Measurements from ENCODE around the gene HMG20A. TPM values are rescaled to one million over a fixed set of nuclear protein-coding genes. Genes with fewer than 3 reads are reported as not detected.

The HMG20A gene
- total RNA-seq, result 26.4 and 28.0 TPM in 2 replicates

GRCh38 chr15:77420610-77421369 is at the start of gene HMG20A:
Gene HMG20A (plus strand): TSS chr15:77420888. CDS start chr15:77458408, 37,520 bp downstream.

DNA sequence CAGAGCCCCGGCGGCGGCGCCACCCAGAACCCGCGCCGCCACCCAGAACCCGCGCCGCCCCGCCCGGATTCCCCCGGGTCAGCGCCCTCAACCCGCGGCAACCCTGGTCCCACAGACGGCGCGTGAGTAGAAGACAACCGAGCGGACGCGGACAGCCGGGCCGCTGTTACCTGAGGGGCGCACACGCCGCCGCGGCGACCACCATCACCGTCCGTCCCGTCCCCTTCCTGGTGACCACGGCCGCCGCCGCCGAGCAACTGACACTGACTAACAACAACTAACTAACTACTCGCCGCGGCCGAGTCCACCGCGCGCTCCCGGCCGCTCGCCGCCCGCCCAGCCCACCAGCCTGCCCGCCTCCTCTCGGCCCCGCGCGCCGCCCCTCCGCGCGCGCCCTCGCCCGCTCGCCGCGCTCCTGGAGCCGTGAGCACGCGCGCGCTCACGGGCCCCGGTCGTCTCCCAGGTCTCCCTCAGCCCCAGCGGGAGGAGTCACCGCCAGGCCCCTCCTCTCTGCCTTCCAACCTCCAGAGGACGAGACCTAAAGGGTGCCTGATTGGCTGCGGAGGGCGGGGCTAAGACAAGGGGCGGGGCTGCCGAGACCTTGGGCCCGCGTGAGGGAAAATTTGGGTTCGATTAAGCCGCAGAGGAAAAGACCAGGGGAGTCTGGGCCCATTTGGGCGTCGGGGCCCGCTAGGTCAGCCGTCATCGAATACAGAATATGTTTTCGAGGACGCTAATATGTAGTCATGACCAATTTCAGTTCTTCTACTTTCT is 665 bp upstream of the HMG20A start, which contains the start of gene PEAK1:
TSS of gene PEAK1 (minus strand) at position 269 of the 774 bp plus-strand sequence. CDS start 238,178 bp downstream, outside the sequence.

Other genes starting within 250 kb of the HMG20A start
- gene PEAK1, start 784 bp upstream of the HMG20A start, total RNA-seq, result 31.2 and 37.2 TPM in 2 replicates
- gene LINGO1, start 212.0 kb downstream of the HMG20A start, total RNA-seq, result under 0.01 and 0.20 TPM in 2 replicates

Measured in mammary microvascular endothelial cell (primary cell).